ENCODE results near the gene ARF3. TPM values are rescaled to one million over a fixed set of nuclear protein-coding genes. Genes with fewer than 3 reads are reported as not detected.

Gene ARF3
- total RNA-seq, 1 donor from 2014 or later: 113 TPM

Other genes starting within 250 kb of the ARF3 start
- 48.9 and 49.6 TPM in 2 replicates for gene CCNT1, start 240.8 kb downstream of the ARF3 start, total RNA-seq
- gene ADCY6, start 168.4 kb downstream of the ARF3 start, total RNA-seq: 0.37 and 0.60 TPM in 2 replicates
- gene CACNB3, start 139.0 kb downstream of the ARF3 start, total RNA-seq: 1.9 and 2.1 TPM in 2 replicates
- gene DDX23, start 105.3 kb downstream of the ARF3 start, total RNA-seq: 116 and 118 TPM in 2 replicates
- 4.9 and 5.9 TPM in 2 replicates for gene RND1, start 91.6 kb downstream of the ARF3 start, total RNA-seq
- 22.9 and 26.1 TPM in 2 replicates for gene FKBP11, start 32.0 kb downstream of the ARF3 start, total RNA-seq
- gene WNT10B, start 14.2 kb upstream of the ARF3 start, total RNA-seq: 0.22 TPM in 1 of 2 replicates, not detected in the other
- gene WNT1, start 20.8 kb upstream of the ARF3 start, total RNA-seq: not detected in 2 replicates
- gene DDN, start 41.9 kb upstream of the ARF3 start, total RNA-seq: 0.20 and 0.44 TPM in 2 replicates
- gene PRKAG1, start 61.3 kb upstream of the ARF3 start, total RNA-seq: 55.3 and 70.5 TPM in 2 replicates
- gene KMT2D, start 103.3 kb upstream of the ARF3 start, total RNA-seq: 127 and 136 TPM in 2 replicates
- 3.2 and 3.3 TPM in 2 replicates for gene RHEBL1, start 112.5 kb upstream of the ARF3 start, total RNA-seq
- gene DHH, start 137.3 kb upstream of the ARF3 start, total RNA-seq: 0.09 TPM in 1 of 2 replicates, not detected in the other
- 64.2 and 79.9 TPM in 2 replicates for gene LMBR1L, start 153.4 kb upstream of the ARF3 start, total RNA-seq
- 916 and 951 TPM in 2 replicates for gene TUBA1B, start 173.9 kb upstream of the ARF3 start, total RNA-seq
- gene TUBA1A, start 231.6 kb upstream of the ARF3 start, total RNA-seq: 114 and 115 TPM in 2 replicates

Data from activated B cell treated with CpG ODN at 0.5 μM for 24 hours (primary cell).